NCI-H2081 treated with DMSO at 0.1 percent for 48 hours (cell line): ENCODE data around the gene PTGDR.

ENCODE experiments used
- DNase-seq: peaks from one replicate; lab custom pipeline; 2025; lab: John Stamatoyannopoulos, UW

Gene PTGDR

DNA sequence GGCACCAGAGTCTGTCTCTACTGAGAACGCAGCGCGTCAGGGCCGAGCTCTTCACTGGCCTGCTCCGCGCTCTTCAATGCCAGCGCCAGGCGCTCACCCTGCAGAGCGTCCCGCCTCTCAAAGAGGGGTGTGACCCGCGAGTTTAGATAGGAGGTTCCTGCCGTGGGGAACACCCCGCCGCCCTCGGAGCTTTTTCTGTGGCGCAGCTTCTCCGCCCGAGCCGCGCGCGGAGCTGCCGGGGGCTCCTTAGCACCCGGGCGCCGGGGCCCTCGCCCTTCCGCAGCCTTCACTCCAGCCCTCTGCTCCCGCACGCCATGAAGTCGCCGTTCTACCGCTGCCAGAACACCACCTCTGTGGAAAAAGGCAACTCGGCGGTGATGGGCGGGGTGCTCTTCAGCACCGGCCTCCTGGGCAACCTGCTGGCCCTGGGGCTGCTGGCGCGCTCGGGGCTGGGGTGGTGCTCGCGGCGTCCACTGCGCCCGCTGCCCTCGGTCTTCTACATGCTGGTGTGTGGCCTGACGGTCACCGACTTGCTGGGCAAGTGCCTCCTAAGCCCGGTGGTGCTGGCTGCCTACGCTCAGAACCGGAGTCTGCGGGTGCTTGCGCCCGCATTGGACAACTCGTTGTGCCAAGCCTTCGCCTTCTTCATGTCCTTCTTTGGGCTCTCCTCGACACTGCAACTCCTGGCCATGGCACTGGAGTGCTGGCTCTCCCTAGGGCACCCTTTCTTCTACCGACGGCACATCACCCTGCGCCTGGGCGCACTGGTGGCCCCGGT is at the start of gene PTGDR:
Gene PTGDR, plus strand, starts transcription at position 198 of the 778 bp plus-strand sequence. Its CDS starts 117 bp downstream, at position 315.
- DNase-seq: no peak

DNA sequence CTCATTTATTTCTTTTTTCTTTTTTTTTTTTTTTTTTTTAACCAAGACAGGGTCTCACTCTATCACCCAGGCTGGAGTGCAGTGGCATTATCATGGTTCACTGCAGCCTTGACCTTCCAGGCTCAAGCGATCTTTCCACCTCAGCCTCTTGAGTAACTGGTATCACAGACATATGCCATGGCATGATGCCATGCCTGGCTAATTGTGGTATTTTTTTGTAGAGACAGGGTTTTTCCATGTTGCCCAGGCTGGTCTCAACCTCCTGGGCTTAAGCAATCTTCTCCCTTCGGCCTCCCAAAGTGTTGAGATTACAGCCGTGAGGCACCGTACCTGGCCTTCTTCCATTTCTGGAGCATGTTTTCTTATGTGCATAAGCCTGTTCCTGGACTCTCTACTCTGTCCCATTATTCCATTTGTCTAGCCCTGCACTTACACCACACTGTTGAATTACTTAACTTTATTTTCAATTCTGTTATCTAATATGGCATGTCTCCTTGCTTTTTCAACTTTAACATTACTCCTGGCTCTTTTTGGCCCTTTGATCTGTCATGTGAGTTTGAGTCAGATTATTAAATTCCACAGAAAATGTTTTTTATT is 47.9 kb upstream of the PTGDR start:
- no peak for DNase-seq

DNA sequence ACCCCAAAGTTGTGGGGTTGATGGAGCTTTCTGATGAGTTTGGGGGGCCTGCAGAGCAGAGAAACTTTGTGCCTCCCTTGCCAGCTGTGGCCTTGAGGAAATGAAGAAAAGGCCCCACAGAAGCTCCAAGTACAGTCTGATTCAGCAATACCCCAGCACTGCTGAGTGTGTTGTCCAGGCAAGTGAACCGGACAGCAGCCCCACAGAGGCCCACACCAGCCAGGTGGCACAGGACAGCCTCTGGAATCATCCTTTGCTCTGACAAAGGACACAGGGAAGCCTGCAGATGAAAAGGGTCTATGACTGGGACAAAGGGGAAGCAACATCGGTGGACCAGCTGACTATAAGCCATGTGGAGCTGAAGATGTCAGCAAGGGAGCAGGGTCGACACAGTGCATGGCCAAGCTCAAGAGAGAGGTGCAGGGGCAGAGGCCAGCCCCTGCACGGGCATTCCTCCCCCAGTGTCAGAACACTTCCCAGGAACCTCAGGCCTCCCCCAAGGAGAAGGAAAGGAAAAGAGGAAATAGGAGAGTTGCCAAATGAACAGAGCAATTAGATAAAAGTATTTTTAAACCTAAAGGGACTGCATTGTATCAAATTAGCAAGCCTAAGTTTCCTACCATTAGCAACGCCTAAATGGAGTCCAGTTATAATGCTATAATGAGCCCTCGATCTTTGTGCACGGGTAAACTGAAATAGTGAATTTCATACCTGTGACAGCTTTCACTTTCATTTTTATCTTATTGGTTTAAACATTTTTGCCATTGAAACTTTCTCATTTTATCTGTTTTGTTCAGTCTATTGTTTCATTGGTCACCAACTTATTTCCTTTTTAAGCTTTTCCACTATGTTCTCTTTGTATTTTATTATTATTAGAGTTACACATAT is 46.3 kb upstream of the PTGDR start:
- no peak for DNase-seq

- DNase-seq: no peak
Observed at GRCh38 chr14:52222901-52223300, 44.6 kb upstream of the PTGDR start.

GRCh38 chr14:52227619-52228222 is 39.8 kb upstream of the PTGDR start:
- peak; percentile 10 for DNase-seq

GRCh38 chr14:52233693-52234092 is 33.8 kb upstream of the PTGDR start:
- DNase-seq: no peak

DNA sequence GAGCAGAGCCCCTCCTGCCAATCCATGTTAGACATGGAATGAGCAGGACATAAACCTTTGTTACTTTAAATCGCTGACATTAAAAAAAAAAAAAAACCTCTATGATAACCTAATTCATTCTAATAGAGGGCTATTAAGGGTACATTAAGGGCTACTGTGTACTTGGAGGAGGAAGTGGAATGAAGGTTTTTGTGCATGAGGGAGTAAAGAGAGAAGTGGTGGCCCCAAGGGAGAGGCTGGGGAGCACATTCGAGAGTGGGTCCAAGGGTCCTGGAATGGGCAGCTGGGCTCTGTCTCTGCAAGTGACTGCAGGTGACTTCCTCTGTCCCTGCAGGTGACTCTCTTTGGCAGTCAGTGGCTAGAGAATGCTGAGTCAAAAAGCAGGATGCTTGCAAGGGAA is 32.1 kb upstream of the PTGDR start:
- no peak for DNase-seq

- DNase-seq: no peak
Observed at GRCh38 chr14:52235866-52236510, 31.5 kb upstream of the PTGDR start.

- DNase-seq: no peak
Observed at GRCh38 chr14:52238682-52239081, 28.8 kb upstream of the PTGDR start.

DNA sequence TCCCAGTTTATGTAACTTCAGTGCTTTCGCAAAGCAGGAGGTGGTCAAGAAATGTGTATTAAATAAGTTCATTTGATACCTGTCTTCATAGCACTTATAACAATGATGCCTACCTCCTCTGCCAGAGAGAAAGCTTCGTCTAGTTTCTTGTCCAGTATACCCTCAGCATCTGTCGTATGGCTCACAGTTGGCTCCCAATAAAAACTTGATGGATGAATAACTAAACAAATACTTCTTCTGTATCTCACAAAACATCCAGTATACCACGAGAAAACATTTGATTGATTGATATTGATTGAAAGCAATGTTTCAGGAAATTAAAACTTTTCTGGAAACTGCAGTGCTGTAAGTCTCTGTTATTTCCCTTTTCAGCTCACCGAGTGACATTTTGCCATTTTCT is 26.9 kb upstream of the PTGDR start:
- DNase-seq: no peak

DNA sequence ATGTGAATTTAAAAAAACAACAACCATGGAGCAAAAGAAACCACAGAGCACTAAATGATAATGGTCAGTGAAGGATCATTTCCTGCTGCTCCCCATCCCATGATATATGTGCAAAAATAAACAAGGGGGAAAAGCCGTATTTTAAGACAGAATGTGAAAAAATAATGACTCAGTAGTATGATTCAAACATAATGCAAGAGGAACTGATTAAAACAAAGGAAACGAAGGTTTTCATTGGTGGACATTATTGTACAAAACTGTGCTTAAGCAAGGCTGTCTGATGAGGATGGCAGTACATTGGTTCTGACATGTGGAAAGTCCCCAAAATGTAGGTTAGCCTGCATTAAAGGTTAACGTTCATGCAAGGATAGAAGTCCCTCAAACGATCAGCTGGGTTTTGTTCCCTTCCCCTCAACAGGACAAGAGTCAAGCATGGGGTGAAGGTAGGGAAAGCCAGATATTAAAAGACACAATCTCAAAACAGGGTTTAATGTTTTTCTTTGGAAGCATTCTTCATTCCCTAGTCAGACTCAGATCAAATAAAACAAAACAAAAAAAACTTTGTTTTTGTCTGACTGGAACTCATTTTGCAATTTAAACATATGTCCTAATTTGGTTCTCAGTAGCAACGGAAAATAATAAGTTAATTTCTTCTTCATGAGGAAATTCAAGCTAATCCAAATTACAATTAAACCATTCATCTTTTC is 26.3 kb upstream of the PTGDR start:
- DNase-seq: no peak

DNA sequence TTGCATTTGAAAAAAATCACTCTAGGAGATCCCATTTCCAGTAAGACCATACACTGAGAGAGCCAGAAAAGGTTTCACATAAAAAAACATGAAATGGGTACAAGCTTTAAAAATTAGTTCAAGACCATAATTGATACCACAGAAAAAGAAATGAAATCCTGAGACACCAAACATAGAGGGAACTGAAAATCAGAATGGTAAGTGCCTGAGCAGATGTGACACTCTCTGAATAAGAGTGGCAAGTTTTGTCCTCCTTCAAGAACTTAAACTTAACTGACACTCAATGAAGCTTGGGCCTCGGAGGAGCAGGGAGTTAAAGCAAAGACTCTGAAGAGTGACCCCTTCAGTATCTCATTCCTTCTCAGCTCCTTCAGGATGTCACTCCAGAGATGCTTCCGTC is 23.2 kb upstream of the PTGDR start:
- DNase-seq: no peak

- DNase-seq: no peak
Observed at GRCh38 chr14:52244997-52245396, 22.5 kb upstream of the PTGDR start.

DNA sequence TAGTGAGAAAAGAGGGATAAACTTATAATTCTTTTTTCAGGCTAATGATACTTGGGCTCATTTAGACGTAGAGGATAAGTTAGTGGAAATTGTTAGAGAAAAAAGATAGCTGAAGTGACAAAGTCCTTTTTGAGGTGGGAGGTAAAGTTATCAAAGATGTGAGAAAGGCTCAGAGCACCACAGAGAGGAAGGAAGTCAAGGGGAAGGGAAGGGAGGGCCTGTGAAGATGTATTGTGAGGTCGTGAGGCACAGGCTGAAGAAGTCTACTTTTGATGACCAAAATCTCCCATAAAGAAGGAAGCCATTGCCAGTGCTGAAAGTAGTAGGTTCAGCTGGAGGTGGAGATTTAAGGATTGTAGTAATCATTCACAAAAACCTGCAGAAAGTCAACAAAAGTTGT is 19.4 kb upstream of the PTGDR start:
- DNase-seq: no peak

- DNase-seq: no peak
Observed at GRCh38 chr14:52251724-52252123, 15.8 kb upstream of the PTGDR start.

DNA sequence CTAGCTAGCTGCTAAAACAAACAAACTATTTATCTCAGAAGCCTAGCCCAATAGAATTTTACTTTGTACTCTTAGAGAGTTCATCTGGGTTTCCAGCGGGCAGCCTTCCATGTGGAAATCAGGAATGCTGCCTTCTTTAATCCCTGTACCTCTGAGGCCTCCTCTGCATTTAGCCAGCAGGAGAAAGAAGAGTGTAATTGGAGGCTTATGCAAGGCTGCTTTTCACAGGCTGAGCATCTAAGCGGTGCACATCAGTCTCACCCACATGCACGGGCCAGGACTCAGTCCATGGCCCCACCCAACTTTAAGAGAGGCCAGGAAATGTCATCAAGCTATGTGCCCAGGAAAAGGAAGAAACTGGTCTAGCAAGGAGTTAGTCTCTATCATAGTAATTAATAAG is 14.0 kb upstream of the PTGDR start:
- DNase-seq: no peak

DNA sequence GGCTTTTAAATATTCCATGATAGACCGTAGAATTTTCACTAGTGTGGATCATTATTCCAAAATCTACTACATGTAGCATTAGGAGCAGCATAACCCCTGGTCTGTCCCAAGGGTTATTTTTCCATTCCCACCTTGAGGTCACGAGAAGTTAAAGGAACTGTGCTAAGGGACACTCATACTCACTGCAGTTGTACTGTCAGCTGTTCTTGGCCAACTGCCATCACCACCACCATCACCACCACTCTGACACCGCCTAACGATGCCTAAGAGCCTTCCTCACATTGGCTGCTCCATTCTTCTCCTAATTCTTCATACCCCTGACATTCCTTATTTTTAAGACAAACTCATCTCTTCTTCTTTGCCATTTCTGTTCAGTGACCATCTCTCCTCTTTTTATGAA is 13.4 kb upstream of the PTGDR start:
- no peak for DNase-seq

DNA sequence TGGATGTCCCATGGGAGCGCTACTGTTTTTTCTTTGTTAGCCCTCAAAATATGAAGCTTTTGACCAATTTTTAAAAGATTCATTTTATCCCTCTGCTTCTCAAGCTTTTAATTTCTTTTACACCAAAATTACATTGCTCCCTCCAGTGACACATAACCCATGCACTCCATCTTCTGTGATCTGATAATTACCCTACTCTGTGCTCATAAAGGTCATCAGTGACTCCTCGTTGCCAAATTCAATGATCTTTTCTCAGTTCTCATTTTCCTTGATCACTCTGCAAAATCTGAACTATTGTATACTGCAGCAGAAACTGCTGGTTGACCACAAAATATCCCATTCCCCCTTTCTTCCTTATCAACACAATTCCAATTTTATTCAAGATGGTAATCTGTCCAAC is 8.7 kb upstream of the PTGDR start:
- DNase-seq: no peak

DNA sequence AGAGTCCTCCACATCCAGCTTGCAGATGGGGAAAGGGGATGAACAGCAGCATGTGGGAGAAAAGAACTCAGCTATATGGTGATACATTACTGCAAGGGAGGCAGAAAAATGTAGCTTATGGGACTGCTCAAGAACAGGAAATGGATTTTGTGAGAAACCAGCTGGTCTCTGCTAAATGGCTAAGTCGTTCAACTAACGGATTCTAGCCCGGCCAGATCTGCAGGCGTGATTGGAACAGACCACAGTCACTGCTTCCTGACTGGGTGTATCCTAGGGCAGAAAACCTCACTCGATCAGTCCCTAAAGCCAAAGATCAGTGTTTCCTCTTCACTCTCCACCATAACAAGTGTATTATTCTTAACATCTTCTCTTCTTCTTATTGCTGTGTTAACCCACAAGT is 8.1 kb upstream of the PTGDR start:
- no peak for DNase-seq

GRCh38 chr14:52262600-52262999 is 4.9 kb upstream of the PTGDR start:
- no peak for DNase-seq

DNA sequence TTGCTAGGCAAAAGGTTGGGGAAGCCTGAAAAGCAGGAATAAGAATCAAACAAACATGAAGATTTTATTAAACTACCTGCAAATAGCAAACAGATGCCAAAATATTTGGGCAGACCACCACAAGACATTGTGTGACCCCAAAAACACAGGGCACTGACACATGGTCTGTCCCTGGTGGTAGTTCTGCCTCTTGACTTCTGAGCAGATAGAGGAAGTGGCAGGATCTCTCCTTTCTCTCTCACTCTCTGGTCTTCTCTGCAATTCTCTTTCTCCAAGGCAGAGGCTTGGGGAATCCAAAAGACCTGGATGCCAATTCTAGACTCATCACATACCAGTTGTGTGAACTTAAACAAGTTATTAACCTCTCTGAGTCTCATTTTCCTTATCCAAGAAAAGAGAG is 4.3 kb upstream of the PTGDR start:
- no peak for DNase-seq
